ENCODE data around the gene PLVAP.

GRCh38 chr19:17404621-17405249 lies 27.6 kb upstream of the PLVAP start:
- TF ChIP-seq CTCF (optimal IDR thresholded peaks at IDR 0.05 in 1 of 3, IDR thresholded peaks at IDR 0.05 in 1 of 3, conservative IDR thresholded peaks at IDR 0.05 in 1 of 3; ENCODE audit: extremely low read depth in 1 of 3, insufficient read depth in 2 of 3, low read length in 3 of 3): no peak
- no peak for TF ChIP-seq EZH2 (IDR thresholded peaks at IDR 0.05; ENCODE audit: low read length)

All from keratinocyte (primary cell).